HG02678 (cell line): ENCODE results near the gene KREMEN2.
A peak's percentile ranks its signal among the peaks of the same experiment; 100 is the strongest.

ENCODE experiments used
- ATAC-seq: cut with Tn5 transposase; IDR thresholded peaks from one replicate; pipeline ENCODE4 v1.9.1; 2021; ENCODE audit warnings: mild to moderate bottlenecking, moderate library complexity; ENCODE audit not compliant: unreplicated experiment

Gene KREMEN2

DNA sequence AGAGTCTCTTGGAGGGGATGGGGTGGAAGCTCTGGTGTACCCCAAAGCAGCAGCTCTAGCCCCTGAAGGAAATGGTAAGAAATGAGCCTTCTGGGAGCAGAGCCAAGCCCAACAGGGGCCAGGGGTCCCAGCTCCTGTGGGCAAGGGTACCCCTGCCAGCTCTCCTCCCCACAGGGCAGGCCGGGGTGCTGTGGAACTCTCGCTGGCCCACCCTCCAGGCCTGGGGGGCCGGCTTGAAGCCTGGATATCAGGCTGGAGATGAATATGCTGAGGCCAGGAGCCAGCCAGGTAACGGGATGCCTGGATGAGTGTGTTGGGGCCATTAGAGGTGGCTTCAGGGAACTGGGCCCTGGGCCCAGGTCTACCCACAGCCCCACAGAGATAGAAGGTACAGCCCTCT is 36.5 kb downstream of the KREMEN2 start:
- no peak for ATAC-seq

DNA sequence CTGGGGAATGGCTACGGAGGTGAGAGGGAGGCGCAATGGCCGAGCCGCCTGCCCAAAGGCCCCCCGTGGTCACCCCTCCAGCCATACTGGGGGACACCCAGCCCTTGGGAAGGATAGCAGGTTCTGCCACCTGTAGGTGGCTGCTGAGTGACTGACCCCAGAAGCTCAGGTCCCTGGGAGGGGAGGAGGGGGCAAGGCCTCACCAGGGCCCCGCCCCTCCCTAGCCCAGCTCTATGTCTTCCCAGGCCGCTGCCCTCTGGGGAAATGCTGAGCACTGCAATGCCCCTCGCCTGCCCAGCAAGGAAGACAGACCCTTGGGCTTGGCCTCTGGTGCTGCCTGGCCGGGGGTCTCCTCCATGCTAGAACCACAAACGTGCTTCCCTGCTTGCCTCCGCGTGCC is 37.2 kb downstream of the KREMEN2 start:
- no peak for ATAC-seq

GRCh38 chr16:3003582-3004270 is 39.7 kb downstream of the KREMEN2 start:
- ATAC-seq: peak; percentile 92

DNA sequence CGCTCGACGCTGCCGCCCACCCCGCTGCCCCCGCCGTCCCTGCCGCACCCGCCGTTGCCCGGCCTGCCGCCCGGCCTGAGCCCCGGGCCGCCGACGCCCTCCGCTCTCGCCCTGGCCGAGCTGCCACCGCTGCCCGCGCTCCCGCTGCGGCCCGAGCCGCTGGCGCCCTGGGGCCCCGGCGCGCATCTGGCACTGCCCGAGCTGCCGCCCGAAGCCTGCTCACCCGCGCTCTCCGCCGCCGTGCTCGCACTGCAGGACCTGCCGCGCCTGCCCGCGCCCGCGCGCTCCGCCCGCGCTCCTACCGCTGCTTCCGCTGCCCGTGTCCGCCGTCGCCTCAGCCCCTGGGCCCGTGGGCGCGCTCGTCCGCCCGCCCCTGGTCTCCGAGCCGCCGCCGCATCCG is 40.2 kb downstream of the KREMEN2 start:
- no peak for ATAC-seq

- ATAC-seq: peak; percentile 5
Observed at GRCh38 chr16:3004781-3005284, 40.8 kb downstream of the KREMEN2 start.

- no peak for ATAC-seq
Observed at GRCh38 chr16:3007059-3007956, 43.2 kb downstream of the KREMEN2 start.

DNA sequence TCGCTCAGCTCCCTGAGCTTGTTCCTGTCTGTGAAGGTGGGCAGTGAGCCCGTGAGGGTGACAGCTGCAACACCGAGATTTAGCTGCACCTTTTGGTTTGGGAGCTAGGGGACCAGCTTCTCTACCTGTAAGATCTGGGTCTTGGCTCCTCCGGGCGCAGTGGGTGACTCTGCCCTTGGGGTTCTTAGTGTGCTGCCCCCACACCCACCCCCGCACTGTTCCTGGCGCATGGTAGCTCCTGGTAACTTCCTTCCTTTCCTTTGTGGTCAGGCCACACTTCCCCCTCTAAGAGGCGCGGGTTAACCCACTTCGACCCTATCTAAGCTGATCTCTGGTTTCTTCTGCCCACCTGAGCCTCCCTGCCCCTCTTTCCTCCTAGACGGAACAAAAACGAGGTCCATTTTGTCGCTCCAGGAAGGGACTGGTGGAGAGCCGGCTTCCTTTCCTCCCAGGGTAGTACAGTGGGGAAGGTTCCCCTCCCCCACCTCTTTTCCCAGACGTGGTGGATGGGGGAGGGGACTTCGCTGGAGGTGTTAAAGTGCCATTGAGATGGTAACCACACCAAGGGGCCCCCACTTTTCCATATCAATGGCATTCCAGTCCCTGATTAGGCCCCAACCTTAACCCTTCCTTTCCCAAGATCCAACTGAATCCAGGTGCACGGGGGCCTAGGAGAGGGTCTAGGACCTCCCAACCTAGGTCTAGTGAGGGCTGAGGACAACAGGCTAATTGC is 44.0 kb downstream of the KREMEN2 start:
- ATAC-seq: no peak

DNA sequence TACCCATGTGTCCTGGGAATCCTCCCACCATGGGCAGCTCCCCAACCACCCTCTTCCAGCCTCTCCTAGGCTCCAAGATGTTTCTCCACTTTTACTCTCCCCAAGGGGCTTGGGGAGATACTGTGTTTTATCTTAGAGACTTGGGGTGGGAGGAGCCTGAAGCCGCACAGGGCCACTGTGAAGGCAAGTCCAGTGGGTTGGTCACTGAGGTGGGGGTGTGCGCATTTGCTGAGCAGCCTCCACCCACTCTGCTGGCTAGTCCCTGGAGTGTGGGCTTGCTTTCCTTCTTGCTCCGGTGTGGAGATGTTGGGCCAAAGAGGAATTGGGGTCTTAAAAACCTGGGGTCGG is 44.6 kb downstream of the KREMEN2 start:
- no peak for ATAC-seq

- no peak for ATAC-seq
Observed at GRCh38 chr16:3009568-3010390, 45.7 kb downstream of the KREMEN2 start.

- no peak for ATAC-seq
Observed at GRCh38 chr16:3010510-3010909, 46.4 kb downstream of the KREMEN2 start.

DNA sequence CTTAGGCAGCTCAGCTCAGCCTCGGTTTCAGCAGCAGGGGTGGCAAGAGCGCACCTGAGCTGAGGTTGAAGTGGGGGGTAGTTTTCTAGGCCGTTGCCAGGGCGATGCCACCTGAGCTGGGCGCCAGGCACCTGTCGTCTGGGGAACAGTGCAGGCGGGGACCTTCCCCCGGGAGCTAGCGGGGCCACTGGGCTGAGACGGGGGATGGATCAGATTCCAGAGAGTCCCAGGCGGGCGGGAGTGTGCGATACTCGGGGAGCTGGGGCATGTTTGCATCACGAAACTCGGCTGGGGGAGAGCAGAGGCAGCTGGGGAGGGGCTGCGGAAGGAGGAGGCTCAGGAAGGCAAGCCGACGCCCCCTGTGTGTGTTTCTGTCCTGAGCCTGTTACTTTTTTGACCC is 48.2 kb downstream of the KREMEN2 start:
- no peak for ATAC-seq

DNA sequence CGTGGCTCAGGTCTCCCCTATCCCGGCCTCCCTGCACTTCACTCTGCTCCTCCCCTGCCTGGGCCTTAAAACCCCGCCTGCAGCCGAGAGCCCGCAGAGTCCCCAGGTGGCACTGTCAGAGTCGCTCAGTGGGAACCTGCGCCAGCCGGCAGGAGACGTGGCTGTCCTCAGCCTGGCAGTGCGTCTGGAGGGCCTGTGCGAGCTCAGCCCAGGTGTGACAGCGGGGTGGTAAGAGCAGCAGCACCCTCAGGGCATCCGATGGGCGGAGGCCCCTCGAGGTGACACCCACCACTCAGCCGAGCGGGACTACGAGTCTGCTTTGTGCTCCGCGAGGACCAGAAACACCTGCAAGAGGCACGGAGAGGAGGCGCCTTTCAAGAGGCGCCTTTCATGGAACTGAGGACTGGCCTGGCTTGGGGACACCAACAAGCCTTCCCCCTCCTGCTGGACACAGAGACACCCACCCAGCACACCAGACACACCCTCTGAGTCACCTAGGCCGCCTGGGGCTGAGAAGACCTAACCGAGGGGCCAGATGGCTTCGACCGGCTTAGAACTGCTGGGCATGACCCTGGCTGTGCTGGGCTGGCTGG is 48.8 kb downstream of the KREMEN2 start, which contains the start of gene CLDN9:
Gene CLDN9 (plus strand): TSS at position 96 of the 593 bp plus-strand sequence. CDS start 440 bp downstream, at position 536.
- no peak for ATAC-seq

- no peak for ATAC-seq
Observed at GRCh38 chr16:3013491-3013951, 49.4 kb downstream of the KREMEN2 start.

GRCh38 chr16:3013998-3014690 is 50.1 kb downstream of the KREMEN2 start:
- ATAC-seq: no peak

DNA sequence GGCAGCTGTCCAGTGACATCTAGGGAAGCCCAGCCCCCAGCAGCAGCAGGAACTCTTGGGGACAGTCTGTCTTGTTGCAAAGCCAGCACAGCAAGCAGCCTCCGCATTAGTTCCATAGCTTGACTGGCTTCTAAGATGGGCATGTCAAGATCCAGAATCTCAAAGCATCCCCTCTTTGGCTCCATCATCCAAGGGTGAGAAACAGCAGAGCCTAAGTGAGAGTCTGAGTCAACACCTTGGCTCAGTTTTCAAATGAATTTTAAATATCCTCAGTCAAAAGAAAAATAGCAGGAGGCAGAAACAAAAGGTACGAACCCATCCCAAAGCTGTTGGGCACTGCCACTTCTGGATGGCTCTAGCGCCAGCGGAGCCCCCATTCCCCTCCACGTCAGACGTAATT is 50.9 kb downstream of the KREMEN2 start:
- ATAC-seq: no peak

DNA sequence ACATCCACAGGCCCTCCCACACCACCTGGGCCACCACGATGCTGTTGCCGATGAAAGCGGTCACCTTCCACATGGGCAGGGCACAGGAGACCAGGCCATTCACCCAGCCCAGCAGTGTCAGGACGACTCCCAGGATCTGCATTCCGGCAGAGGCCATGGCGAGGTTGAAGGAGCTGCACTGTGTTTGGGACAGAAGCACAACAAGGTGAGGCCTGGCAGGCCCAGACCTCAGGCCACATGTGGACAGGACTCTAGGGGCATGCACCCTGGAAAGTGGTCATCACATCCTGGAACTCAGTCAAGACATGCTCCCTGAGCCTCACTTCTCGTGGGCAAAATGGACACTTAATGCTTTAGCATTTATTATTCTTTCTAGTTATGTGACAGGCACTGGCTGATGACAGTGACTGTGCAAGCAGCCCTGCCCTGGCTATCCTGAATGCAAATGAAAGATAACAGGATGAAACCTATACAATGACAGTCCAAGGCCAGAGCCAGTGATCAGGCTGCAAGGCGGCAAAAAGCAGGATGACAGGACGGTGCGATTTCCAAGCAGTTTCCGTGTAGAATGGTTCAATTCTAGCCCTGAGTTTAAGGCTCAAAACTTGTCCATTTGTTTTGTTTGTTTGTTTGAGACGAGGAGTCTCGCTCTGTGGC is 51.9 kb downstream of the KREMEN2 start:
- no peak for ATAC-seq

GRCh38 chr16:3017344-3017743 is 53.3 kb downstream of the KREMEN2 start:
- no peak for ATAC-seq
